Stimulated activated effector memory CD8-positive, alpha-beta T cell treated with anti-CD3 and anti-CD28 coated beads, Interleukin-12 subunit alpha, Interleukin-12 subunit beta, amount 100 ng/mL, for 72 hours (primary cell): ENCODE data around the gene RPL18A.

Source experiments
- ATAC-seq: fragments of 150-1000 bp; cut with Tn5 transposase; 2 replicates; pipeline ENCODE4 v1.10.0; 2021
- DNase-seq, 2 donors: peaks; one replicate each; pipeline ENCODE4 v3.0.0; 2021 to 2022; ENCODE audit warnings: low spot score in 2 of 2
- H3K27ac Mint-ChIP-seq: one replicate; pipeline ENCODE4 v1.8.0; 2022; ENCODE audit warnings: mild to moderate bottlenecking, mixed read lengths
- H3K36me3 Mint-ChIP-seq: one replicate; pipeline ENCODE4 v1.8.0; 2022; ENCODE audit warnings: mild to moderate bottlenecking, mixed read lengths
- H3K4me1 Mint-ChIP-seq: one replicate; pipeline ENCODE4 v1.8.0; 2022; ENCODE audit warnings: mixed read lengths
- H3K4me3 Mint-ChIP-seq: one replicate; pipeline ENCODE4 v1.8.0; 2022; ENCODE audit warnings: mild to moderate bottlenecking, mixed read lengths
- H3K9me3 Mint-ChIP-seq: one replicate; pipeline ENCODE4 v1.8.0; 2022; ENCODE audit warnings: mixed read lengths

Gene RPL18A

DNA sequence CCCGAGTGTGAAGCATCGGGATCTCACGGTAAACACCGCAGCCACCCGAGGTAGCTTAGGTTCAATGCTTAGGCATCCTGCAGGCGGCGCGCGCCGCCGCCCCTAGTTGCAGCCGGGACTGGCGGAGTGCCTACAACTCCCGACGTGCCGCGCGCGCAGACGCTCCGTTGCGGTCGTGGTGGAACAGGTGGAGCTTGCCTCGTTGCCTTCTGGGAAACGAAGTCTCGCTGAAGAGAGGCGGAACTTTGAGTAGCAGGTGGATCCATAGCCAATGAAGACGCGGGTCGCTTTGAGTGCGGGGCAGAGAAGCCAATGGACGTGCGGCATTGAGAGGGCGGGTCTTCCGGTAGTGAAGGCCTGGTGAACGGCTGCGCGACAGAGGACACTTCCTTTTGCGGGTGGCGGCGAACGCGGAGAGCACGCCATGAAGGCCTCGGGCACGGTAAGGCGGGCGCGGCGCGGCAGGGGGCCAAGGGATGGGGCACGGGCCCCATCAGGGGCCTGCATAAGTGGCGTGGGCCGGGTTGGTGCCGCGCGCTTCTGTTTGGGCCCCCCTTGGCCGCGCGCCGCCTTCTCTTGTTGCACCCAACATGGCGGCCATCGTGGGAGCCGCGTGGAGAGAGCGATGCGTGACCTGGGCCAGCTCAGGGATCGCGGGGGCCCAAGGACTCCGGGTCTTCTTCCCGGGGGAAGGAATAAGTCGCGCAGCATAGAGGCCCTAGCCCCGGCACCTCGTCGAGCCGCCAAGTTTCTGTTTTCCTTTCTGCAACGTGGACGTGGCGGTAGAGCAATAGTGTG lies at the start of gene RPL18A:
Gene RPL18A, plus strand, starts transcription at position 378 of the 798 bp plus-strand sequence. Its CDS starts 47 bp downstream, at position 425.
- H3K4me3 Mint-ChIP-seq = peak within 1 kb of the TSS; percentile 85

DNA sequence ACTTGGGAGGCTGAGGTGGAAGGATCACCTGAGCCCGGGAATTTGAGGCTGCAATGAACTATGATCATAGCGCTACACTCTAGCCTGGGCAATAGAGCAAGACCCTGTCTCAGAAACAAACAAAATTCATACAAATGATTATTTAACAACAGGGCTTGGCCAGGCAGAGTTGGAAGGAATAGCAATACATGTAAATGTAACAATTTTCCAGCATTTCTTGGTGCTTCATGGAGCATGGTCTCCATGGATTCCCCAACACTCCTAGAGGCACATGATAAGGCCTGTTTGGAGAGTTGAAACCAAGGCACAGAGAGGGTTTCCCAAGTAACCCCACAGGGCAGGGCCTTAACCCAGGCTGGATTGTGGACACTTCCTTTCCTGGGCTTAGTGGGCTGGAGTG lies 48.6 kb upstream of the RPL18A start:
- no peak for DNase-seq
- no peak overlapping the region for H3K4me3 Mint-ChIP-seq
- no peaks in the 10 kb centered on the region for H3K9me3 Mint-ChIP-seq
- no peak for ATAC-seq
- no peaks in the 10 kb centered on the region for H3K36me3 Mint-ChIP-seq
- no peak overlapping the region for H3K27ac Mint-ChIP-seq
- peaks cover 12% of the 10 kb centered on the region for H3K4me1 Mint-ChIP-seq

More for the DNA sequence above, at the start of gene RPL18A:
- Mint-ChIP-seq H3K4me1 (peaks cover 53% of the 10 kb centered on the region), H3K36me3 (peaks cover 56% of the 10 kb centered on the region), H3K9me3 (no peaks in the 10 kb centered on the region), H3K27ac (peak within 1 kb of the TSS; percentile 98)
- ATAC-seq (peak; percentile 95), DNase-seq (peak; percentile 86 to 99)

DNA sequence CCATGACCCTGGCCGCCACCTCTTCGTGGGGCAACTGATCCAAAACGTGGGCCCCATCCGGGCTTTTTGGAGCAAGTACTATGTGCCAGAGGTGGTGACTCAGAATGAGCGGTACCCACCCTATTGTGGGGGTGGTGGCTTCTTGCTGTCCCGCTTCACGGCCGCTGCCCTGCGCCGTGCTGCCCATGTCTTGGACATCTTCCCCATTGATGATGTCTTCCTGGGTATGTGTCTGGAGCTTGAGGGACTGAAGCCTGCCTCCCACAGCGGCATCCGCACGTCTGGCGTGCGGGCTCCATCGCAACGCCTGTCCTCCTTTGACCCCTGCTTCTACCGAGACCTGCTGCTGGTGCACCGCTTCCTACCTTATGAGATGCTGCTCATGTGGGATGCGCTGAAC lies 48.0 kb upstream of the RPL18A start:
- H3K27ac Mint-ChIP-seq = no peak overlapping the region
- no peak for ATAC-seq
- H3K36me3 Mint-ChIP-seq = no peaks in the 10 kb centered on the region
- no peak overlapping the region for H3K4me3 Mint-ChIP-seq
- no peak for DNase-seq
- H3K9me3 Mint-ChIP-seq = no peaks in the 10 kb centered on the region
- H3K4me1 Mint-ChIP-seq = peaks cover 12% of the 10 kb centered on the region

DNA sequence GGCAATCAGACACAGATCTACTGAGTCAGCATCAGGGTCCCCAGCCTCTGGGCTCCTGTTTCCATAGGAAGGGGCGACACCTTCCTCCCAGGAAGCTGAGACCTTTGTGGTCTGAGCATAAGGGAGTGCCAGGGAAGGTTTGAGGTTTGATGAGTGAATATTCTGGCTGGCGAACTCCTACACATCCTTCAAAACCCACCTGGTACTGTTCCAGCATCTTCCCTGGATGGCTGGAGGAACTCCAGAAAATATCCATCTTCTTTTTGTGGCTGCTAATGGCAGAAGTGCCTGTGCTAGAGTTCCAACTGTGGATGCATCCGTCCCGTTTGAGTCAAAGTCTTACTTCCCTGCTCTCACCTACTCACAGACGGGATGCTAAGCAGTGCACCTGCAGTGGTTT lies 47.6 kb upstream of the RPL18A start:
- Mint-ChIP-seq H3K9me3 (no peaks in the 10 kb centered on the region), H3K4me1 (peaks cover 10% of the 10 kb centered on the region), H3K36me3 (no peaks in the 10 kb centered on the region), H3K27ac (no peak overlapping the region), H3K4me3 (no peak overlapping the region)
- no peak for DNase-seq
- no peak for ATAC-seq

DNA sequence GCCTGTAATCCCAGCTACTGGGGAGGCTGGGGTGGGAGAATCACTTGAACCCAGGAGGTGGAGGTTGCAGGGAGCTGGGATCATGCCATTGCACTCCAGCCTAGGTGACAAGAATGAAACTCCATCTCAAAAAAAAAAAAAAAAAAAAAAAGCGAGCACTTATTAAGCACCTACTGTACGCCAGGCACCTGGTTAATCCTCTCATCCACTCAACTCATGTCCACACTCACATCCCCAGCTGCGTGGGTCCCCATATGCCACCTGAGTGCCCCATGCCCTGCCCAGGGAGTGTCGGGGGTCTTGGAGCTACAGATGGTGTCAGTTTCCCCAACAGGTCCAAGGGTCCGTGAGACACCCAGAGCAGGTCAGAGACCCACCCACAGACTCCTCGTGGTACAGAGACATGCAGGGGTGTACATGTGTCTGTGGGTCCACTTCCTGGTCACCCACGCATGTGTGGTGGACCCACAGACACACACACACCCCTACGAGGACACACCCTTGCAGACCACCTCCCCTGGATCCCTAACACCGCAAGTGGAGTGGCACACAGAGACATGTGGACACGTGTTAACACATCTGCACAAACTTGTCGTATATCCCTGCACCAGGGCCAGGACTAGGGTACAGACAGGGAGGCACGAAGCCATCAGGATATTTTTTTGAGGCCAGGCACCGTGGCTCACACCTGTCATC lies 41.9 kb upstream of the RPL18A start:
- Mint-ChIP-seq H3K36me3 (peaks cover 12% of the 10 kb centered on the region), H3K4me3 (no peak overlapping the region), H3K9me3 (no peaks in the 10 kb centered on the region), H3K27ac (no peak overlapping the region), H3K4me1 (no peaks in the 10 kb centered on the region)
- DNase-seq (no peak), ATAC-seq (no peak)

DNA sequence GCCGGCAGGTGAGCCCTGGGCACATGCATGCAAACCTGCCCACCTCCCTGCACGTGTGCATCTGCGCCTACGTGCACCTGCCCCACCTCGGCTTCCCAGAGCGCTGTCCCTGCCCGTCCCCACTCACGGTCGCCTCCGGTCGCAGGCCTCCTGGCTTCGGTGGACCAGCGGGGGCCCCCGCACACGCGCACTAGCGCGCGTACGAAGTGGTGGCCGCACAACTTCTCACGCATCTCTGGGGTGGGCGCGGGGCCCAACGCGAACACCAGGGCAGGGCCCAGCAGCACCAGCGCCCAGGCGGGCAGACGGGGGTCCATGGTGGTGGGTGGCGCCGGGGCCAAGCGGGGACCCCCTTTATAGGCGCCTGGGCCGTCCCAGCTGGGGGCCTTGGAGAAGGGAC lies 38.5 kb upstream of the RPL18A start, which contains the start of gene INSL3:
Gene INSL3, minus strand, starts transcription at position 330 of the 400 bp plus-strand sequence. Its CDS starts 13 bp downstream, at position 317.
- H3K9me3 Mint-ChIP-seq = no peaks in the 10 kb centered on the region
- H3K4me1 Mint-ChIP-seq = no peaks in the 10 kb centered on the region
- peaks cover 44% of the 10 kb centered on the region for H3K36me3 Mint-ChIP-seq
- no peak within 1 kb of the TSS for H3K27ac Mint-ChIP-seq
- DNase-seq (no peak), ATAC-seq (peak; percentile 17)
- no peak within 1 kb of the TSS for H3K4me3 Mint-ChIP-seq

DNA sequence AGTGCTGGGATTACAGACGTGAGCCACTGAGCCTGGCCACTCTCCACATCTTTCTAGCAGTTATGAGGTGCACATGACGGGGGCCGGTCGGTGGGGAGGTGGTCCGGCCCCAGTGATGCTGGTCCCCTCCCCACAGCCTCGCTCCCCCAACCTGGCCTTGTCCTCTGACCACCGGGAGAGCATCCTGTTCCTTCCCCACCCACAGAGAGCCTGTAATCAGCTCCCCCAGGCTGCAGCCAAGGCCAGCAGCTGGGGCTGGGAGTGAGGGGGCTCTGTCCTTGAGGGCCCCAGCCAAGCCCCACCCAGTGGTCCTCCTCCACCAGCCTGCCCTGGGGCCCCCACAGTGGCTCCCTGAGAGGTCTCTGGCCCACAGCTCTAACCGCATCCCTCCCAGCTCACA lies 35.4 kb upstream of the RPL18A start:
- DNase-seq = no peak
- H3K4me1 Mint-ChIP-seq = peaks cover 7% of the 10 kb centered on the region
- no peaks in the 10 kb centered on the region for H3K9me3 Mint-ChIP-seq
- peak; percentile 31 for ATAC-seq
- peaks cover 76% of the 10 kb centered on the region for H3K36me3 Mint-ChIP-seq
- H3K27ac Mint-ChIP-seq = peak overlapping the region; percentile 87
- H3K4me3 Mint-ChIP-seq = no peak overlapping the region

DNA sequence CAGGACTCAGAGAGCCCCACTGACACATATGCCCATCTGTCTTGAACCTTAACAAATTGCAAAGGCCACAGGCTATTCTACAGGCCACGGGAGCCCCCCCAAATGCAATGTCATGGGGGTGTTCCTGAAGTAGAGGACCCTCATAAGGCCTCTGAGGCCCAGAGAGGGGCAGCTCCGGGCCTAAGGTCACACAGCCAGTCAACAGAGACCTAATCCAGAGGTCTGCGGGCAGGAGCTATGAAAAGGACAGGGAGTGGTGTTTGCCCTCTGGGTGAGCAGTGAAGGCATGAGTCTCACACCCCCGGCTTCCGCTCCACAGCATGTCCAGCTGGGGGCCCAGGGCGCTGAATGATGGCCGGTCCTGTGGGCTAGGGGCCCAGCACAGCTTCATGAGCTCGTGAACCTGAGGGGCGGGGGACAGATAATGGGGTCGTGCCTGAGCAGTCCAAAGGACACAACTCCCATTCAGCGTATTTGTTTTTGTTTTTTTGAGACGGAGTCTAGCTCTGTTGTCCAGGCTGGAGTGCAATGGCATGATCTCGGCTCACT lies 33.1 kb upstream of the RPL18A start:
- ATAC-seq (no peak), DNase-seq (no peak)
- no peak overlapping the region for H3K4me3 Mint-ChIP-seq

DNA sequence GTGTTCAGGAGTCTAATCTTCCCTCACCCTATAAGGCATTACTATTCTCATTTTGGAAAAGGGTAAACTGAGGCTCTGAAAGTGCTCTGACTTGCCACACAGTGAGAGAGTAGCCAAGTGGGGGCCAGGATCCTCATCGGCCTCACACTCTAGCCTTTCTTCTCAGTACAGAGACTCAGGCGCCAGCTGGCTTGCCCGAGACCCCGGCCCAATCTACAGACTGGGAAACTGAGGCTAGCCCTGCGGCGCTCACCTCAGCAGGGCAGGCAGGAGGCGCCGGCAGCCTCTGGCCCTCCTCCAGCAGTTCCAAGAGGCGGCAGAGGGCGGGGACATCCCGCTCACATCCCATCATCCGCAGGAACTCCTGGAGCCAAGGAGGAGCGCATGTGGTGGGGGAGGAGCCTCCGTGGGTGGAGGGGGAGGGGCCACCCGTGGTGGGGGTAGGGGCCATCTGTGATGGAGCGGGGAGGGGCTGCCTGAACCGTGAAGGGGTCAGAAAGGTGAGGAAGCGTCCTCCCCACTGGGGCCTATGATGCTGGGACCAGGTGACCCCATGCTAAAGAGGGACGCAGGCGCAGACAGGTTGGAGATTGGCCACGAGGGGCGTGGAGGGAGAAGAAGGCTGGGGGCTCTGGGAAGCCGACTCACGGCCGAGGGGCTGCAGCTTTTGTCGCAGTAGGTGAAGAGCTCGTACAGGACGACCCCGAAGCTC lies 29.7 kb upstream of the RPL18A start:
- ATAC-seq (no peak), DNase-seq (no peak)
- H3K36me3 Mint-ChIP-seq = peaks cover 100% of the 10 kb centered on the region
- H3K4me3 Mint-ChIP-seq = no peak overlapping the region
- H3K27ac Mint-ChIP-seq = peak overlapping the region; percentile 40
- H3K4me1 Mint-ChIP-seq = peaks cover 21% of the 10 kb centered on the region
- no peaks in the 10 kb centered on the region for H3K9me3 Mint-ChIP-seq

More for the DNA sequence above, 33.1 kb upstream of the RPL18A start:
- Mint-ChIP-seq H3K27ac (no peak overlapping the region), H3K36me3 (peaks cover 95% of the 10 kb centered on the region), H3K4me1 (peaks cover 17% of the 10 kb centered on the region), H3K9me3 (no peaks in the 10 kb centered on the region)

DNA sequence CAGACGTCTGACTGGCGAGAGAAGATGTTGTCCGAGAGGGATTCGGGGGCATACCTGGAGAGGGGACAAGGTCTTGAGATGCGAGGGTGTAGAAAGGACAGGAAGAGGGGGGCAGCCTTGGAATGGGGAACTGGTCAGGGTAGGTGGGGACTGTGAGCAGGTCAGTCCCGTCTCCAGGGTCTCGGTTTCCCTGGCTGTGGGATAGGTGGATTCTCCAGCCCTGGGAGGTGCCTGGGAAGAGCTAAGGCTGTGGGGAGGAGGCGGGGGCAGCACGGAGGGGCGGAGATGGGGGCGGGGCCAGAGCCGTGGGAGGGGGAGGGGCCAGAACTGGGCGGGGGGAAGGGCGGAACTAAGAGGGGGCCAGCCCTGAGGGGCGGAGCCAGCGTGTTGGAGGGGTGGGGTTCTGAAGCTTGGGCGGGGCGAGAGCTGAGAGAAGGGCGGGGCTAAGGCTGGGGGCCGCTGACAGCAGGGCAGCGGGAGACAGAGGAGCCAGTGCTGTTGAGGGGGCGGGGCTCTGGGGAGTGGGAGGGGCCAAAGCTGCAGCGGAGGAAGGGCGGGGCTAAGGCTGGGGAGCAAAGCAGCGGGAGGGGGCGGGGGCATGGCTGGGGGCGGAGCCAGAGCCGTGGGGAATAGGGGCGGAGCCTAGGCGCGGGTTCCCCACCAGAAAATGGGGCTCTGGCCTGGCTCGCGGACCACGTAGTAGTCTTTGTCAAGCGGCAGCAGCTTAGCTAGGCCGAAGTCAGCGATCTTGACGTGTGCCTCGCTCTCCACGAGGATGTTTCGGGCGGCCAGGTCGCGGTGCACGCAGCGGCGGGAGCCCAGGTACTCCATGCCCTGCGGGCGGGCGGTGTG lies 28.9 kb upstream of the RPL18A start:
- DNase-seq (peak; percentile 29 to 70), ATAC-seq (peak; percentile 63)
- Mint-ChIP-seq H3K4me3 (no peak overlapping the region), H3K27ac (no peak overlapping the region), H3K9me3 (no peaks in the 10 kb centered on the region), H3K4me1 (peaks cover 29% of the 10 kb centered on the region), H3K36me3 (peaks cover 100% of the 10 kb centered on the region)

DNA sequence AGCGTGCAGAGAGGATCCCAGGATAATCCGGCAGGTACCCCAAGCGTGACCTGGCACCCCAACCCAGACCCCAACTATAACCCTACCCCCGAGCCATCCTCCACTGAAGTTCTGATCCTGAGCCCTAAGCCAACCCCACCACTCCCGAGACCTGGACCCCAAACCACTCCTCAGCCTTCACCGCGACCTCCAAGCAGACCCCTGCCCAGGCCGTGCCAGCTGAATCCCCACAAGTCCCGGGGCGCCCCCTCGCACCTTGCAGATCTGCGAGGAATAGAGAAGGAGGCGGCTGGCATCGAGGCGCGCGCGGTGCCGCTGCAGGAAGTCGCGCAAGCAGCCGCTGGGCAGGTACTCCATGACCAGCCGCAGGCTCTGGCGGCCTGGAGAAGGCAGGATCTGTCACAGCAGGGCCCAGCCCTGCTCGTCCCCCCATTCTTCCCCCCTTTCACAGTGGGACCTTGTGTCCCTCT lies 28.3 kb upstream of the RPL18A start:
- H3K4me3 Mint-ChIP-seq = no peak overlapping the region
- peaks cover 100% of the 10 kb centered on the region for H3K36me3 Mint-ChIP-seq
- DNase-seq = no peak
- peaks cover 35% of the 10 kb centered on the region for H3K4me1 Mint-ChIP-seq
- no peak for ATAC-seq
- H3K27ac Mint-ChIP-seq = no peak overlapping the region
- H3K9me3 Mint-ChIP-seq = no peaks in the 10 kb centered on the region

DNA sequence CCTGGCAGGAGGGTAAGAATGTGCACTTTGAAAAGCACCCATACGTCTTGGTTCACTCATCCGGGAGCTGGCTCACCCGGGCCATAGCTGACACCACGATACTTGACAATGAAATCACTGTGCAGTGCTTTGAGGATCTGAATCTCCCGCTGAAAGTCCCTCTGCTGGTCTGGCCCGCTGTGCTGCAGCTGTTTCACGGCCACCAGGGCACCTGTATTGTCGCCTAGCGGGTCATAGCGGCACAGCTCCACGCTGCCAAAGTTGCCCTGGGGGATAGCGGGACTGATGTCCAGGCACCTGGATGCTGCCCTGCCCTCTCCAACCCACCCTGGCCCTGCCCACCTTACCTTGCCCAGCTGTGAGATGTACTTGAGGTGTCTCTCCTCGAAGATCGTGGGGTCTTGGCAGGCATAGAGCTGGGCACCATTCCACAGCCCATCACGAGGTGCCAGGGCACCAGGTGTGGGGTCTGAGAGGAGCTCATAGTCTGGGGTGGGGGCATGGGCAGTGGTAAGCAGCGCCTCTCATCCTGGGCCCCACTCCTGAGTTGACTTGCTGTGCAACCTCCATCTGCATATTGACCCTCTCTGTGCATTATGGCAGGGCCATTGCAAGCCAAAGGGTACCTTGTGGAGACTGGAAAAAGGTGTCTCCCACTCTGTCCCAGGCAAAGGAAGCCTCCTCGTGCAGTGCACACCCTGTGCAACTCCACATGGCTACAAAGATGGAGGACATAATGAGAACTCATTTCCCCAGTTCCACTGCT lies 27.1 kb upstream of the RPL18A start:
- Mint-ChIP-seq H3K36me3 (peaks cover 100% of the 10 kb centered on the region), H3K9me3 (no peaks in the 10 kb centered on the region), H3K4me3 (no peak overlapping the region), H3K4me1 (peaks cover 40% of the 10 kb centered on the region), H3K27ac (no peak overlapping the region)
- DNase-seq = no peak
- no peak for ATAC-seq

DNA sequence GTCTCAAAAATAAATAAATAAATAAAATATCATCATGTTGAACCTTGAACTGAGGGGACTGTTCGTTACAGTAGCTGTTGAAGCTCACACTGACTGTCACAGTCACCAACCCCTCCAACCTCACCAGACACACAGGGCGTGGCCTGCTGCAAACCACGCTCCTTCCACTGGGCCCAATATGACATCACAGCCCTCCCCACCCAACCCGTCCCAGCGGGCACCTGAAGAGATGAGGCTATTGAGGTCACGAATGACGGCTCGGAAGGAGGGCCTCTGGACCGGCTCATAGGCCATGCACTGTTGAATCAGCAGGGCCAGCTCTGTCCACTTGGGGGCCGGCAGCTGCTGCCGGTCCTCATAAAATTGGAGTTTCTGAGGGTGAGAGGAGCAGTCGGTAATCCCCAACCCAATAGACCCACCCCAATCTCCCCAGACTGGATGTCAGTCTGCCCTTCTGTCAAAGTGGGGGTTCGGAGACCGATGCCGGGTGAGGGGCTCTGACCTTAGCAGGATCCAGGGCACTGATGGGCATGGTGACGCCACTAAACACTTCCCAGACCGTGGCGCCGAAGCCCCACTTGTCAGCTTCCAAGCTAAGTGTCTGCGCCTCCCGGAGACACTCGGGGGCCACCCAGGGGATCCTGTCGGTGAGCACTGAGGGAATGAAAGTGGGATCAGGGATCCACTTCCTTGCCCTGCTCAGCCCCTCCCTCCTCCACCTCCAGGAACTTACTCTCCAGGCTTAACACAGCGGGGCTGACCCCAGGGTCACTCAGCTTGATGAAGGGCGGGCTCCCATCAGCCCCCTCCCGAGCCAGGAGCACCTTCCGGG lies 25.1 kb upstream of the RPL18A start:
- ATAC-seq (peak; percentile 46), DNase-seq (no peak)
- peak overlapping the region; percentile 74 for H3K27ac Mint-ChIP-seq
- H3K4me1 Mint-ChIP-seq = peaks cover 35% of the 10 kb centered on the region
- H3K36me3 Mint-ChIP-seq = peaks cover 100% of the 10 kb centered on the region
- H3K4me3 Mint-ChIP-seq = no peak overlapping the region
- H3K9me3 Mint-ChIP-seq = no peaks in the 10 kb centered on the region
